T1000 (cell line): ENCODE data around the gene KDM4C.
"Not testable (repeated sequence)": the region's sequence is repeated elsewhere in the genome, so short reads cannot be mapped to it uniquely, and the experiment has no call there.

ENCODE experiments used
- DNase-seq: peaks from one replicate; lab custom pipeline; 2025; ENCODE audit warnings: mixed read lengths; lab: John Stamatoyannopoulos, UW

KDM4C gene

DNA sequence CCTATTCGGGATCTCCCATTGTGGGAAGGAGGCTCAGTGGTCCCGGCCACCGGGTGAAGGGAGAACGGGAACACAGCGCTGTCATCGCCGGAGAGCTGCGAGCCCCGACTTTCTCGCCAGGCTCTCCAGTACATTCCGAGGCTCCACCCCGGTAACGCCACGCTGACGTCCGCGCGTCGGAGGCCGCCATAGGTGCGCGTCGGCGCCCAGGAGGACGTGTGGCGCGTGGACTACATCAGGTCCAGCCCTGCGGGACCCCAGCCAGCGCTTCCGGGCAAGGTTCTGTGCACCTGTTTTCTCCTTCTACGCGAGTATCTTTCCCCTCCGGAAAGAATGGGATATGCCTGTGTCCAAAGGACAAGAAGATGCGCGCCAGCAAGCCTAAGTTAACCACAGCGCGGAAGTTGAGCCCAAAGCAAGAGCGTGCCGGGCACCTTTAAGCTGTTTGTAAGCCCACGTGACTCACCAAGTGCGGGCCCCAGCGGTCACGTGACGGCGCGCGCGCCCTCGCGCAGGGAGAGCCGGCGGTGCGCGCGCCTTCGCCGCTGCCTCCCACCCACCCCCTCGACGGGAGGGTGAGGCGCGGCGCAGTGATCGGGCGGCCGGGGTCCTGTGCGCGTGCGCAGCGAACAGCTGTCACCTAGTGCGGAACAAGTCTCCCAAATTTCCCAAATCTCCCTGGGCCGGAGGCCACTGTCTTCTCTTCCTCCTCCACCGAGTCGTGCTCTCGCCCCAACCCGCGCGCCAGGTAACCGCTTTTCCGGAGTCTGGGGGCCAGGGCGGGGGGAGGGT, at the start of gene KDM4C:
Gene KDM4C, plus strand, starts transcription at position 518 of the 792 bp plus-strand sequence. CDS start 35,016 bp downstream, outside the sequence.
- DNase-seq: peak; percentile 88

DNA sequence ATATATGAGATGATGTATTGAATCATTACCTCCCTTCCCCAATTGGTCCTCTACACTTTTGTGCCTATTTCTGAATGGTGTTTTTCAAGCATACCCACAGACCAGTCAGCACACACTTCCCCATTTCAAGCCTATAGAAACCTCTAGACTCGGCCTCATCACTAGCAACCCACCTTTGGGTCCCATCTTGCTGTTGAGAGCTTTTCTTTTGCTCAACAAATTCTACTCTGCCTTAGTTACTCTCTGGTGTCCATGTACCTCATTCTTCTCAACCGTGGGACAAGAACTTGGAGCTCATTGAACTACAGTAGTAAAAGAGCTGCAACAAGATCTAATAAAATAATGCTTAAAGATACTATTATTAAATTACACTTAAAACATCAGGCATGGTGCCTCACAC, 49.0 kb upstream of the KDM4C start:
- DNase-seq: no peak

DNA sequence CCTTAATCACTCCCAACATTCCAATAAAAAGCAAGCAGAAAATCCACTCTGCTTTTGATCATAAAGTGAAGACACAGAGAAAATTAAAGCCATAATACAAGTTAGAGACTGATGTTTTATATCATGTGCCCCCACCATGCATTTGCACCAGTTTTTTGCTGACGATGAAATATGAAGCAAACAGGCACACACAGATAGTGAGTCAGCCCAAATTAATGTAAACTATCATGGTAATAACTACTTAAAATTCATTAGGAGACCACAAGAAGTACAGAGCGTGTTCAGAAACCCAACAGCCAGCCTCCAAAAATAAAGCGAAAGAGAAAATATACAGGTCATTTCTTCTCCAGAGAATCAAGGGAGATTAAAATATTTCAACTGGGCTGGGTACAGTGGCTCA, 46.4 kb upstream of the KDM4C start:
- no peak for DNase-seq

DNA sequence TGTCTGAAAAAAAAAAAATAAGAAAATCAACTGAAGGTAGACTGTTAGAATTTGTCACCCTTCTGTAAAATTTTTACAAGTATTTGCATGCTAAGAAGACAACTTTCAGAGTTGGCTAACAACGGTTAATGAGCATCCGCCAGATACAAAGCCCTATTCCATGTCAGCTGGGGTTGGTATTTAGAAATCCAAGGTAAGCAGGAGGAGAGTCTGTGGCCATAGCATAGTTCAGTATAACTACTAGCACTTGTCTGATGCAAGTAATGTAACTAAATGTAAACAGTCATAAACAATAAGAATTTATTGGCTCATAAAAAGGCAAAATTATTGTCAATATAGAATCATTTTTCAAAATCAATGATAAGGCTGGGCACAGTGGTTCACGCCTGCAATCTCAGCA, 45.7 kb upstream of the KDM4C start:
- DNase-seq: no peak

DNA sequence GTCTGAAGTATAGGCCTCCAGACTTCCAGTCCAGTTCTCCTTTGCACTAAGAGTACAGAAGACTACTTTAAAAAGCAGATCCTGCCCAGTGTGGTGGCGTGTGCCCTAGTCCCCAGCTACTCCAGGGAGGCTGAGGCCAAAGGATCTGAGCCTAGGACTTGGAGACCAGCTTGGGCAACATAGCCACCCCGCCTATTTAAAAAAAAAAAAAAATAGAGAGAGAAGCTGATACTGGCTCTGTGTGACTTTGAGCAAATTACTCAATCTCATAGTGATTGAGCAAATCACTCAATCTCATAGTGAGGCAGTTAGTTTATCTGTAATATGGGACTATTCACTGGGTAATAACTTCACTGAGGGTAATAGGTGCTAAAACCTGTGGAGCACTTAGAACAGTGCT, 43.6 kb upstream of the KDM4C start:
- DNase-seq: no peak

DNA sequence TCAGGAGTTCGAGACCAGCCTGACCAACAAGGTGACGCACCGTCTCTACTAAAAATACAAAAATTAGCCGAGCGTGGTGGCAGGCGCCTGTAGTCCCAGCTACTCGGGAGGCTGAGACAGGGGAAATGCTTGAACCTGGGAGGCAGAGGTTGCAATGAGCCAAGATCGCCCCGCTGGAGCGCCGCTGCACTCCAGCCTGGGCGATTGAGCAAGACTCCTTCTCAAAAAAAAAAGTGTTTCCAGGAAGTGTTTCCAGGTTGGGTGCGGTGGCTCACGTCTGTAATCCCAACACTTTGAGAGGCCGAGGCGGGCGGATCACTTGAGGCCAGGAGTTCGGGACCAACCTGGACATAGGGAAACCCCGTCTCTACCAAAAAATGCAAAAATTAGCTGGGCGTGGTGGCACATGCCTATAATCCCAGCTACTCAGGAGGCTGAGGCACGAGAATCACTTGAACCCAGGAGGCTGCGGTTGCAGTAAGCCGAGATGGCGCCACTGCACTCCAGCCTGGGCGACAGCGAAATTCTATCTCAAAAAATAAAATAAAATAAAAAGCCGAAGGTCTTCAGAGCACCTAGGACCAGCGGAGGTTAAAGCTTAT, 42.5 kb upstream of the KDM4C start:
- DNase-seq: not testable (repeated sequence)

DNA sequence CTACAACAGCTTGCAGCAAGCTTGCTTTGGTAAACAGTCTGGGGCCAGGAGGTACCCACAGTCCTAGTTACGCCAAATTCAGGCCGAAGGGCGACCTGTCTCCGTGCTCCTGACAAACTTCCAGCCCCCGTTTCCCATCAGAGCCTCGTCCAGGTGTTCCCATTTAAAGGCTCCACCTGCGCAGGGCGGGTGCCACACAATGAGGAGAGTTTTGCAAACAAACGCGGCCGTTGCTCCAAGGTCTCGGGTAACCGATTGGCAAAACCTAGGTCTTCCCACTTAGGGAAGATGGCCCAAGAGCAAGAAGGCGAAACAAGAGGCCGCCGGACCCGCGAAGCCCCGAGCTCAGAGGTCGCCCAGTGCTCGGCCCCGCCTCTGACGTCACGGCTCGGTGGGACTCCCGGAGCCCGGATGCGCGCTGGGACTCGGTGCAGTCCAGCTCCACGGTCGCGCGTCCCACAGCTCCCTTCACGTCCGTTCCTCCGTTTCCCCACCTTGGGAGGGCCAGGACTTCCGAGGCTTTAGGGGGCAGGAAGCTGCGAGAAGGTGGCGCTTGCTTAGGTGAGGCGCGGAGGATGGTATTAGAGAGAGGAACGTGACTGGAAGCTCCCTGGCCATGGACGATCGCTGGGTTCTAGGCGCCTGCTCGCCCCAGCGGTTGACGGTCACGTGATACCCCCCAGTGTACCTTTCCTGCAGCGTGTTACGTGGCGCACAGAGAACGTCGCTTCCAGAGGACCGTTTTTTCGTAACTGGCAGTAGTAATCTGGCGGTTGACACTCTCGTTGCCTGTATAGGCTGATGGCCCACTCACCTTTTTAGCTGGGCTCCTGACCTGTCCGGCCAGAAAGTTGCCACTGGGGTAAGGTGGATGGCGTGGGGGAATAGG, 41.8 kb upstream of the KDM4C start:
- no peak for DNase-seq

DNA sequence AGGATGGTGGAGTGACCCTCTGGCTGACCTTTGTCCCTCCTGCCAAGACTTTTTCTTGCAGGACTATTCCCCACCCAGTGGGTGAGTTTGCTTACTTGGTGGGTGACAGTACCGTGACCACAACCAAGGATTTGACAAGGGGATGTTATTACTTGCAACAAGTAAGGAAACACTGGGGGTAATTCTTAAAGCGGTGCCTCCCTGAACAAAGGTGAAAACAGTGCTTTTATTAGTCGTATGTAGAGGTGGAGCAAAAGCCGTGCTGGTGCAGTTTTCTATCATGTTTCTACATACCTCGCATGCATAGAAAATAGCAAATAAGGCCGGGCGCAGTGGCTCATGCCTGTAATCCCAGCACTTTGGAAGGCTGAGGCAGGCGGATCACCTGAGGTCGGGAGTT, 41.0 kb upstream of the KDM4C start:
- no peak for DNase-seq

DNA sequence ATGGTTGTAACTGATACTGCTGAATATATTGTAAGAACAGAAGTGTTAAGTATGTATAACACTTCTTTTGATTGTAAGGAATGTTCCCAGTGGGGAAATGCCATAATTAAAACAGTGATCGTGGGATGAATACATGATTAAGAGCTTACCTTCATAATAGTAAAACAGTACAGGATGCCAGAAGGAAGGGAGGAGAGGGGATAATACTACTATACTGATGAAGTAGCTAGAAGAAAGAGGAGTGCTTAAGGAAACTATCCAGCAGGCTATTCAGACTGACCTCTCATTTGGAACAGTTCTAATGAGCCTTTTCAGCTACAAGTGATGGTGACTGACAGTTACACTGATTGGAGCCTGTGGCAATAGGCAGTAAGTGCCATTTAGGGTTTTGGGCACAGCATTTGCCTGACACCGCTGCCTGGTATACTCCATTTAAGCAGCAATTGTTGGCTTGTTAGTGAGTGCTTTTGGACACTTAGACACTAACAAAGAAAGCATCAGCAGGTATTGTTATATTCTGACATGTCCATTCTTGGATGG, 33.8 kb upstream of the KDM4C start:
- DNase-seq: no peak

DNA sequence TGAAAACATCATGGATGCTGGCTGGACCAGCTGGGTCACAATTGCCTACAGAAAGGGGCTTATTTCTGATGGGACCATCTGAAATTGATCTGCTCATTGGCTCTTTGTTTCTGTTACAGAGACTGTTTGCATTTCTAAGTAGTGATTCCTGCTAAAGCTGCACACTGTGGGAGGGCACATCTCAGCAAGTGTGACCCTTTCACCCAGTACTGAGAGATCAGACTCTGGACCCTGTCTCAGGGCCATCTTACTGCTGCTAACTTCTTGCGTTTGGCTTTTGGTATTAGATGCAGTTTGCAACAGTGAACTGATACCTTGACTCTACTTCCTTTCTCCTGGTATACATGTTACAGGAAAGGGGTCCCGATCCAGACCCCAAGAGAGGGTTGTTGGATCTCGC, 24.5 kb upstream of the KDM4C start:
- no peak for DNase-seq

DNA sequence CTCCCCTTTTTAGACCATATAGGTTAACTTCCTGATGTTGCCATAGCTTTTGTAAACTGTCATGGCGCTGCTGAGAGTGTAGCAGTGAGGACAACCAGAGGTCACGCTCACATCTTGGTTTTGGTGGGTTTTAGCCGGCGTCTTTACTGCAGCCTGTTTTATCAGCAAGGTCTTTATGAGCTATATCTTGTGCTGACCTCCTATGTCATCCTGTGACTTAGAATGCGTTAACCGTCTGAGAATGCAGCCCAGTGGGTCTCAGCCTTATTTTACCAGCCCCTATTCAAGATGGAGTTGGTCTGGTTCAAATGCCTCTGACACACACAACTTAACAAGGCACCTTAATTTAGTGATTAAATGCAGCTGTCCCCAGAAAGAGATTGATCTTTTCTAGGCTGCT, 23.9 kb upstream of the KDM4C start:
- no peak for DNase-seq

DNA sequence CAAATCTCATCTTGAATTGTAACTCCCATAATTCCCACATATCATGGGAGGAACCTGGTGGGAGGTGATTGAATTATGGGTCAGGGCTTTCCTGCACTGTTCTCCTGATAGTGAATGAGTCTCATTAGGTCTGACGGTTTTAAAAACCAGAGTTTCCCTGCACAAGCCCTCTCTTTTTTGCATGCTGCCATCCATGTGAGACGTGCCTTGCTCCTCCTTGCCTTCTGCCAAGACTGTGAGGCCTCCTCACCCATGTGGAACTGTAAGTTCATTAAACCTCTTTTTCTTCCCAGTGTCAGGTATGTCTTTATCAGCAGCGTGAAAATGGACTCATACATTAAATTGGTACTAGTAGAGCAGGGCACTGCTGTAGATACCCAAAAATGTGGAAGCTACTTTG, 22.4 kb upstream of the KDM4C start:
- DNase-seq: no peak

DNA sequence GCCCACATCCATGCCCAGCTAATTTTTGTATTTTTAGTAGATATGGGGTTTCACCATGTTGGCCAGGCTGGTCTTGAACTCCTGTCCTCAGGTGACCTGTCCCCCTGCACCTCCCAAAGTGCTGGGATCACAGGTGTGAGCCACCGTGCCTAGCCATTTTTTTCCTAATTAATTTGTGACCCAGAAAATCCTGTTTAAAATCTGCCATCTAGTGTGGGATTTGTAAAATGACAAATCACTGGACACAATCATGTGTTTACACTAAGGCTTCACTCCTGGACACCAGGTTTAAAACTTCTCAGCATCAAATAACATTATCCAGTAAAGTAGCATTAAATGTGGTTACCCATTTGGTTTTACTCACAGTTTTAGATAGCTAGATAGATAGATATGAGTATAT, 18.6 kb upstream of the KDM4C start:
- no peak for DNase-seq

DNA sequence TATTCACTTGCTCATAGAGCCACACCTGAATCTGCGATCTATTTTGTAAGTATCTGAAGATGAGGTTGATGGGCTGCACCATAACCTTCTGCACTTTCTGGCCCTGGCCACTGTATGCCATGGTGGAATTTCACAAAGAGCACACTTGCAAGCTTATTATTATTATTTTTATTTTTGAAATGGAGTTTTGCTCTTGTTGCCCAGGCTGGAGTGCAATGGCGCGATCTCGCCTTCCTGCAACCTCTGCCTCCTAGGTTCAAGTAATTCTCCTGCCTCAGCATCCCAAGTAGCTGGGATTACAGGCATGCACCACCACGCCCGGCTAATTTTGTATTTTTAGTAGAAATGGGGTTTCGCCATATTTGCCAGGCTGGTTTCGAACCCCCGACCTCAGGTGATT, 8.9 kb upstream of the KDM4C start:
- DNase-seq: not testable (repeated sequence)

DNA sequence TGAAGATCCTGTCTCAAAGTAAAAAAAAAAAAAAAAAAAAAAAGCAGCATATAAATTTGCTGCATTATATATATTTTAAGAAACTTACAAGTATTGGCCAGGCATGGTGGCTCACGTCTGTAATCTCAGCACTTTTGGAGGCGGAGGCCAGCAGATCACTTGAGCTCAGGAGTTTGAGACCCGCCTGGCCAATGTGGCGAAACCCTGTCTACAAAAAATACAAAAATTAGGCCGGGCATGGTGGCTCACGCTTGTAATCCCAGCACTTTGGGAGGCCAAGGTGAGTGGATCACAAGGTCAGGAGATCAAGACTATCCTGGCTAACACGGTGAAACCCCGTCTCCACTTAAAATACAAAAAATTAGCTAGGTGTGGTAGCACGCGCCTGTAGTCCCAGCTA, 2.9 kb upstream of the KDM4C start:
- DNase-seq: not testable (repeated sequence)

DNA sequence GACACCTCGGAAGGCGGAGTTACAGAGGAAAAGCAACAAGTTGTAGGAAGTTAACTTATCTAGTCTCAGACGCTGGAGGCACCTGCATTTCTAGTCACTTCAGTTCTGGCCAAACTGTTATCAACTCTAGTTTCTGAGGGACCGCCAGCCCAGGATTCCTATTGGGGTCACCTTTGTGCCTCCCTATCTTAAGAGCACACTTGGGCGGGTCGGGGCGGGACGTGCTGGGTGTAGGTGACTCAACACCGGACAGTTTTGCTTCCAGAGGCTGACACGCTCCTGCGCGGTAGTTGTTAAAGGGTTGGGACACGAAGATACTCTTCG, 679 bp upstream of the KDM4C start:
- no peak for DNase-seq

DNA sequence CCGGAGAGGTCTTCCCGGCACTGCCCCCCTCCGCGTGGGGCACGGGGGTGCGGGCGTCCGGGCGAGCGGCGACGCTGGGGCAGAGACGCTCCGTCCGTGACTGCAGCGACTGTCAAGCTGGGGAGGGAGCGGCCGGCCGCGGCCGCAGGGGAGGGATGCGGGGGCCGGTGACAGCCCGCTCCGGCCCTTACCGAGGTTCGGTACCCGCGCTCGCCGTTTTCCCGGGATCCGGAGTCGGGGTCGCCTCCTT, 400 bp downstream of the KDM4C start:
- no peak for DNase-seq

DNA sequence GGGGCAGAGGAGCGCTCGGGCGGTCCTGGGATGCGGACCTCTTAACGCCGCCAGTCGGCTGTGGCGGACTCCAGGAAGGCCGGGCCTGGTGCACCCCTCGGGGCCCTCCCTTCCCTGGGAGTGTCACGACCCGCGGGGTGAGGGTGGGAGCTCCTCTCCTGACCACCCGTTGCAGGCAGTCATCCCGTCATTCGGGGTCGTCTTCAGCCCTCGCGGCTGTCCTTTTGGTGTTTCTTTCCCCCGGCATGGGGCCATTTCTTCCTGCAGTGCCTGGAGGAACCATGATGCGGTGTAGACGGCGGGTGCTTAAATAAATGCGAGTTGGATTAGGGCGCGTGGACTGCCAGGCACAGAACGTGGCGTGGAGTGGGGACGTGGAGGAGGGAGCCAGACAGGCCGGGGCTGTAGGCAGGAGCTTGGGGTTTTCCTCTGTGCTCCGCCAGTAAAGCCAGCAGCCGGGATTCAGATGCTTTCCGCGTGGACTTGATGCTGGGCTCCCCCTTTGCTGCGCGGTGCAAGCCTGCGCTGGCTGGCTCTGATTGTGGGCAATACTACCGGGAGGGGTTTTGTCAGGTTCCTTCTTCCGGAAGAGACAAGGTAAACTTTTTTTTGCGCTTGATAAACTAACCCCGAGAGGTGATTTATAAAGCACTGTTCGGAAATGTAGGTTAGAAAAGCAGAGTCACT, 868 bp downstream of the KDM4C start:
- DNase-seq: no peak

DNA sequence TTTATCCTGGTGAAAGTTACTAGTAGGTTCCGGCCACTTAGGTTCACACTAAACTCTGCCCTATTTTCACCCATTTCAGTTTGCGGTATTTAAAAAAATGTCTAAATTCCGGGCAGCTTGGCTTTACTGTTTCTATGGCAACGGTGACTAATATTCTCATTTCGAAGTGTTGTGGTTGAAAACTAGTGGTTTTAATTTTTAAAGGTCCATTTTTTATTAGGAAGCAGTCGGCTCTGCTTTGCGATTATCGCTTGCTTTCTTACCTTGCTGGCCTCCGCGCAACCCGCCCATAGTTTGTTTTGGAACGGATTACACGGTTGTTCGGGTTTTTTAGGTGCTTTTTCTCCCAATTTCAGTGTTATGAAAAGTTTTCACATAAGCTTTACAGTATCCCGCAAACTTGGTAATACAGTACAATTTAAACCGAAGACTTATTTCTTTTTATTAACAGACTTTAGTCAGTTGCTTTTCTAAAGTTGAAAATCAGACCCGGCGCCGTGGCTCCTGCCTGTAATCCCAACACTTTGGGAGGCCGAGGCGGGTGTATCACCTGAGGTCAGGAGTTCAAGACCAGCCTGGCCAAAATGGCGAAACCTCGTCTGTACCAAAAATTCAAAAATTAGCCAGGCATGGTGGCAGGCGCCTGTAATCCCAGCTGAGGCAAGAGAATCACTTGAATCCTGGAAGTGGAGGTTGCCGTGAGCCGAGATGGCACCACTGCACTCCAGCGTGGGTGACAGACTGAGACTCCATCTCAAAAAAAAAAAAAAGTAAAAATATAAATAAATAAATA, 1.6 kb downstream of the KDM4C start:
- DNase-seq: no peak

DNA sequence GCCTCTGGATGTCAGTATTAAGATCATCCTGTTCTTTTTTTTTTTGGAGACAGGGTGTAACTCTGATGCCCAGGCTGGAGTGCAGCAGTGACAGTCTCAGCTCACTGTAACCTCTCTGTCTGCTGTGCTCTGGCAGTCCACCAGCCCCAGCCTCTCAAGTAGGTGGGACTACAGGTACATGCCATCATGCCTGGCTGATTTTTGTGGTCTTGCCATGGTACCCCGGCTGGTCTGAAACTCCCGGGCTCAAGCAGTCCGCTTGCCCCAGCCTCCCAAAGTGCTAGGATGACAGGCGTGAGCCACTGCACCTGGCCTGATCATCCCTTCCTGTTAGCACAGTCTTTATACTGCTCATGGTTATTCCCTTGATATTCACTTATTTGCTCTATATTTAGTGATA, 3.5 kb downstream of the KDM4C start:
- DNase-seq: no peak

DNA sequence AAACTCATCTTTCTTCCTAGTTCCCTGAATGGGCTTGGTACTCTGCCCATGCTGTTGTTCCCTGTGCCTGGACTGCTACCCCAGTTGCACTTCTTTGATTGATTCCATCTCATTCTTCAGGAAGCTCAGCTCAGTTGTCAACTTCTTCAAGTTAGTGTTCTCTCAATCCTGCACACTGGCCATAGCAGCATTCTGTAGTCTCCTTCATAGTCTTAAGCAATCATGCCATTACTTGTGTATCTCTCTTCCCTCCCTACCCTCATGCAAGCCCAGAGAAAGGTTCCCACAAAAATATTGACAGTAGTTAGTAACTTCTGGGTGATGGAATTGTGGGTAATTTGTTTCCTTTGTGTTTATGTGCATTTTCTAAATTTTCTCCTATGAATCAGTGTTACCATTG, 5.5 kb downstream of the KDM4C start:
- DNase-seq: no peak

DNA sequence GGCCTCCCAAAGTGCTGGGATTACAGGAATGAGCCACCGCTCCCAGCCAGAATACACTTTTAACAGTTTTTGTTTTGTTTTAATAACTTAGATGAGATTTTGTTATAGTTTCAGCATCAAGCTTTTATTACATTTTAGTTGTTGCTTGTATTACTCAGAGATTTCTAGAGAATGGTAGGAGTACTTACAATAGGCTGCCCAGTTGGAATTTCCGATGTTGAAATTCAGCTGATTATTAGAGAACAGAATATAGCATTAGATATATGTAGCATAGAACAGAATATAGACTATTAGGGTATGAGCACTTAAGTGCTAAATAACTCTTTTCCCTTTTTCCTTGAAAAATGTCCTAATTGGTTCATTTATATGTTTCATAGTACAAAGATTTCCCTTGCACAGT, 6.2 kb downstream of the KDM4C start:
- no peak for DNase-seq
